ENCODE results near the gene CPXM2.

CPXM2 gene

GRCh38 chr10:123857616-123858015 is 34.0 kb downstream of the CPXM2 start:
- TF ChIP-seq CTCF (IDR thresholded peaks at IDR 0.05; ENCODE audit: control insufficient read depth, insufficient read depth, low read depth, low read length, missing control alignments) = no peak
- no peak overlapping the region for H3K4me3 ChIP-seq (ENCODE audit: control insufficient read depth, low read depth, low read length)
- no peak for DNase-seq (ENCODE audit: low read depth)

GRCh38 chr10:123855008-123855684 is 36.5 kb downstream of the CPXM2 start:
- H3K4me3 ChIP-seq (ENCODE audit: control insufficient read depth, low read depth, low read length) = no peak overlapping the region
- DNase-seq (ENCODE audit: low read depth) = no peak
- TF ChIP-seq CTCF (IDR thresholded peaks at IDR 0.05; ENCODE audit: control insufficient read depth, insufficient read depth, low read depth, low read length, missing control alignments) = no peak

GRCh38 chr10:123854498-123854897 is 37.1 kb downstream of the CPXM2 start:
- no peak overlapping the region for H3K4me3 ChIP-seq (ENCODE audit: control insufficient read depth, low read depth, low read length)
- TF ChIP-seq CTCF (IDR thresholded peaks at IDR 0.05; ENCODE audit: control insufficient read depth, insufficient read depth, low read depth, low read length, missing control alignments) = no peak
- DNase-seq (ENCODE audit: low read depth) = no peak

DNA sequence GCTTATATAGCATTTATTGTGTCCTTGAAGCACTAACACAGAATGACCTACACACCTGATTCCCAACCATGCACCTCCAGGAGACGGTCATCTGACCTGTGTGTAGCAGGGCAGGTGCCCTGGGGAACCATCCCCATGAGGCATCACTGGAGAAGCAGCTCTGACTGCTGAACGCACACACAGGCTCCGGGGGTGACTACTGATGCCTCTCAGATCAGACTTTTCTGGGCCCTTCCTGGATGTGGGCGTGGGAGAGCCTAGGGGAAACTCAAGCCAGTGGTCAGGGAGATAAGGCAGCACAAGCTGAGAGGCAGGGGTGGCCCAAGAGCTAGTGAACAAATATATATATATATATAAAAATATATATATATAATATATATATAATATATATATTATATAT is 37.6 kb downstream of the CPXM2 start:
- no peak for TF ChIP-seq CTCF (IDR thresholded peaks at IDR 0.05; ENCODE audit: control insufficient read depth, insufficient read depth, low read depth, low read length, missing control alignments)
- H3K4me3 ChIP-seq (ENCODE audit: control insufficient read depth, low read depth, low read length) = no peak overlapping the region

GRCh38 chr10:123852411-123852951 is 39.1 kb downstream of the CPXM2 start:
- DNase-seq (ENCODE audit: low read depth) = no peak
- no peak for TF ChIP-seq CTCF (IDR thresholded peaks at IDR 0.05; ENCODE audit: control insufficient read depth, insufficient read depth, low read depth, low read length, missing control alignments)
- no peak overlapping the region for H3K4me3 ChIP-seq (ENCODE audit: control insufficient read depth, low read depth, low read length)

More for the DNA sequence above, 37.6 kb downstream of the CPXM2 start:
- no peak for DNase-seq (ENCODE audit: low read depth)

GRCh38 chr10:123848564-123849457 is 42.8 kb downstream of the CPXM2 start:
- DNase-seq (ENCODE audit: low read depth) = no peak
- TF ChIP-seq CTCF (IDR thresholded peaks at IDR 0.05; ENCODE audit: control insufficient read depth, insufficient read depth, low read depth, low read length, missing control alignments) = no peak
- no peak overlapping the region for H3K4me3 ChIP-seq (ENCODE audit: control insufficient read depth, low read depth, low read length)

Measured in AG09309 (cell line).